Activated CD4-positive, alpha-beta T cell treated with anti-CD3 and anti-CD28 coated beads, Interleukin-2, amount 50 U/mL, for 1 hour (primary cell): ENCODE measurements around the gene CCDC171.
"Not testable (repeated sequence)": the region's sequence is repeated elsewhere in the genome, so short reads cannot be mapped to it uniquely, and the experiment has no call there.

Experiments used
- DNase-seq: peaks from one replicate; pipeline ENCODE4 v3.0.0-alpha.2; 2020

CCDC171 gene

GRCh38 chr9:15570769-15571168 lies 17.9 kb downstream of the CCDC171 start:
- no peak for DNase-seq

GRCh38 chr9:15572200-15572770 lies 19.4 kb downstream of the CCDC171 start:
- DNase-seq = no peak

GRCh38 chr9:15576350-15577050 lies 23.7 kb downstream of the CCDC171 start:
- no peak for DNase-seq

- no peak for DNase-seq
These were observed 25.9 kb downstream of the CCDC171 start for GRCh38 chr9:15578714-15579113.

GRCh38 chr9:15584379-15584778 lies 31.5 kb downstream of the CCDC171 start:
- no peak for DNase-seq

- DNase-seq = no peak
These were observed 39.5 kb downstream of the CCDC171 start for GRCh38 chr9:15592317-15592716.

GRCh38 chr9:15592940-15593339 lies 40.1 kb downstream of the CCDC171 start:
- not testable (repeated sequence) for DNase-seq

GRCh38 chr9:15600666-15601330 lies 48.0 kb downstream of the CCDC171 start:
- DNase-seq = not testable (repeated sequence)

GRCh38 chr9:15606643-15607472 lies 54.0 kb downstream of the CCDC171 start:
- no peak for DNase-seq

GRCh38 chr9:15612962-15613361 lies 60.1 kb downstream of the CCDC171 start:
- DNase-seq = no peak

- no peak for DNase-seq
These were observed 64.9 kb downstream of the CCDC171 start for GRCh38 chr9:15617782-15618181.

- no peak for DNase-seq
These were observed 65.9 kb downstream of the CCDC171 start for GRCh38 chr9:15618540-15619331.

- DNase-seq = no peak
These were observed 69.6 kb downstream of the CCDC171 start for GRCh38 chr9:15622318-15622971.

- DNase-seq = no peak
These were observed 82.9 kb downstream of the CCDC171 start for GRCh38 chr9:15635752-15636151.

- DNase-seq = no peak
These were observed 87.3 kb downstream of the CCDC171 start for GRCh38 chr9:15640121-15640520.

GRCh38 chr9:15641291-15641690 lies 88.4 kb downstream of the CCDC171 start:
- DNase-seq = no peak

- no peak for DNase-seq
These were observed 89.6 kb downstream of the CCDC171 start for GRCh38 chr9:15642369-15642962.

GRCh38 chr9:15670246-15670645 lies 117.4 kb downstream of the CCDC171 start:
- no peak for DNase-seq

GRCh38 chr9:15670894-15671293 lies 118.1 kb downstream of the CCDC171 start:
- DNase-seq = no peak

GRCh38 chr9:15693701-15694100 lies 140.9 kb downstream of the CCDC171 start:
- DNase-seq = no peak

- DNase-seq = no peak
These were observed 144.1 kb downstream of the CCDC171 start for GRCh38 chr9:15696979-15697378.

- no peak for DNase-seq
These were observed 144.6 kb downstream of the CCDC171 start for GRCh38 chr9:15697446-15697851.
